ENCODE measurements around the gene TAGLN.

Gene TAGLN

GRCh38 chr11:117180020-117180419, 19.1 kb upstream of the TAGLN start:
- no peaks in the 10 kb centered on the region for H4K20me1 ChIP-seq (ENCODE audit: insufficient read depth, low read length)
- H3K9me2 ChIP-seq (replicated peaks; ENCODE audit: insufficient read depth, low read length), result no peaks in the 10 kb centered on the region
- peak overlapping the region; percentile 94; the same call in 1 of the 2 replicates for H3K4me3 ChIP-seq (ENCODE audit: low read length)
- H3K4me1 ChIP-seq (ENCODE audit: low read length), result peaks cover 15% of the 10 kb centered on the region
- DNase-seq, result no peak
- no peak for TF ChIP-seq EZH2 (optimal IDR thresholded peaks at IDR 0.05; ENCODE audit: low read depth, low read length)
- TF ChIP-seq CTCF (IDR thresholded peaks at IDR 0.05; ENCODE audit: low read length), result no peak
- no peak for TF ChIP-seq EZH2phosphoT487 (IDR thresholded peaks at IDR 0.05; ENCODE audit: low read length)
- H3K9ac ChIP-seq (ENCODE audit: low read length), result peak overlapping the region; percentile 77; the same call in 1 of the 2 replicates
- H3K36me3 ChIP-seq (replicated peaks; ENCODE audit: insufficient read depth, low read length), result no peaks in the 10 kb centered on the region
- no peak overlapping the region for H2AFZ ChIP-seq (ENCODE audit: low read length)
- H3F3A ChIP-seq (ENCODE audit: insufficient read depth, low read length), result no peaks in the 10 kb centered on the region
- H3K79me2 ChIP-seq (ENCODE audit: low read length), result no peaks in the 10 kb centered on the region
- no peaks in the 10 kb centered on the region for H3K9me3 ChIP-seq (replicated peaks; ENCODE audit: insufficient read depth, low read length)
- H3K27me3 ChIP-seq (replicated peaks; ENCODE audit: insufficient read depth, low read length), result no peaks in the 10 kb centered on the region
- no peak overlapping the region for H3K27ac ChIP-seq (ENCODE audit: low read length)
- peak overlapping the region; percentile 94 for H3K4me2 ChIP-seq (ENCODE audit: low read depth, low read length)

GRCh38 chr11:117180661-117181585, 18.2 kb upstream of the TAGLN start:
- Histone ChIP-seq H3K9me2 (replicated peaks; ENCODE audit: insufficient read depth, low read length) (no peaks in the 10 kb centered on the region), H2AFZ (ENCODE audit: low read length) (peak overlapping the region; percentile 56; the same call in 1 of the 2 replicates), H3K4me3 (ENCODE audit: low read length) (no peak overlapping the region), H3K9ac (ENCODE audit: low read length) (no peak overlapping the region), H3K9me3 (replicated peaks; ENCODE audit: insufficient read depth, low read length) (no peaks in the 10 kb centered on the region), H3K36me3 (replicated peaks; ENCODE audit: insufficient read depth, low read length) (no peaks in the 10 kb centered on the region), H3K27me3 (replicated peaks; ENCODE audit: insufficient read depth, low read length) (no peaks in the 10 kb centered on the region), H3K27ac (ENCODE audit: low read length) (no peak overlapping the region), H4K20me1 (ENCODE audit: insufficient read depth, low read length) (no peaks in the 10 kb centered on the region), H3K4me2 (ENCODE audit: low read depth, low read length) (peak overlapping the region; percentile 35; the same call in 1 of the 2 replicates), H3K79me2 (ENCODE audit: low read length) (no peaks in the 10 kb centered on the region), H3K4me1 (ENCODE audit: low read length) (peaks cover 15% of the 10 kb centered on the region), H3F3A (ENCODE audit: insufficient read depth, low read length) (no peaks in the 10 kb centered on the region)
- peak; percentile 77 for TF ChIP-seq CTCF (IDR thresholded peaks at IDR 0.05; ENCODE audit: low read length)
- no peak for TF ChIP-seq EZH2 (optimal IDR thresholded peaks at IDR 0.05; ENCODE audit: low read depth, low read length)
- peak; percentile 74 for DNase-seq

GRCh38 chr11:117181586-117182550, 17.3 kb upstream of the TAGLN start:
- Histone ChIP-seq H3K27ac (ENCODE audit: low read length) (no peak overlapping the region), H3K27me3 (replicated peaks; ENCODE audit: insufficient read depth, low read length) (no peaks in the 10 kb centered on the region), H3K79me2 (ENCODE audit: low read length) (no peaks in the 10 kb centered on the region), H3F3A (ENCODE audit: insufficient read depth, low read length) (no peaks in the 10 kb centered on the region), H3K4me2 (ENCODE audit: low read depth, low read length) (no peak overlapping the region), H3K9me2 (replicated peaks; ENCODE audit: insufficient read depth, low read length) (no peaks in the 10 kb centered on the region), H3K9me3 (replicated peaks; ENCODE audit: insufficient read depth, low read length) (no peaks in the 10 kb centered on the region), H4K20me1 (ENCODE audit: insufficient read depth, low read length) (no peaks in the 10 kb centered on the region), H3K4me1 (ENCODE audit: low read length) (peaks cover 15% of the 10 kb centered on the region), H3K36me3 (replicated peaks; ENCODE audit: insufficient read depth, low read length) (no peaks in the 10 kb centered on the region), H2AFZ (ENCODE audit: low read length) (no peak overlapping the region), H3K4me3 (ENCODE audit: low read length) (no peak overlapping the region), H3K9ac (ENCODE audit: low read length) (no peak overlapping the region)
- DNase-seq, result no peak
- TF ChIP-seq EZH2 (optimal IDR thresholded peaks at IDR 0.05; ENCODE audit: low read depth, low read length) (no peak), CTCF (IDR thresholded peaks at IDR 0.05; ENCODE audit: low read length) (no peak), EZH2phosphoT487 (IDR thresholded peaks at IDR 0.05; ENCODE audit: low read length) (no peak)

All from MM.1S (cell line).